Measurements from ENCODE around the gene GPN2. TPM values are rescaled to one million over a fixed set of nuclear protein-coding genes. Genes with fewer than 3 reads are reported as not detected.
A peak's percentile ranks its signal among the peaks of the same experiment; 100 is the strongest.

GPN2 gene
- total RNA-seq, 2 experiments from 2014 or later: 17.5 to 46.6 TPM

DNA sequence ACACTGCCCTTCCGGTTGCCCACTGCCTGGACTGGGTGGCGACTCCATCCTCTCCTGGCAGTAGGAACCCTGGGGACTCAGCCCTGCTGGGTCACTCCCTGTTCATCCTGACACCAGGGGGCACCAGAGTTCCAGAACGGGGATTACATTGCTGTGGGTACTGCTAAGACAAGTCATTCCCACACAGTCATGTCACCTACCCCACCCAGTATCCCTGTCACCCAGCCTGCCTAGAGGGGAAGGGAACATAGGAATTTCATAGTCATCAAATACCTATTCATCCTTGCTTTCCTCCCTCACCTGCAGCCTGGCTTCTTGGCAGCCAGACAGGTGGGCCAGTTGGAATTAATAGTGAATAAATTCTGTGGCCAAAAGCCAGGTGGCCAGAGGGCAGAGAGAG is 36.9 kb downstream of the GPN2 start:
- no peaks in the 10 kb centered on the region for H3K79me2 ChIP-seq (ENCODE audit: insufficient read depth, low read depth, low read length)
- DNase-seq (ENCODE audit: low spot score): peak; percentile 80
- intact Hi-C loops (cut with micrococcal nuclease; ENCODE audit: unreplicated experiment): loop anchor here (1.0 kb wide), 1 partner anchor 25 kb away; no protein-coding TSS in a partner anchor
- H3K4me2 ChIP-seq (ENCODE audit: low read length): no peak overlapping the region
- POLR2A ChIA-PET: no interaction called here
- no TSS peak for BruUV-seq (replicated peaks)
- CTCF ChIA-PET (ENCODE audit: unreplicated experiment): no interaction called here
- H3K4me3 ChIP-seq (ENCODE audit: low read depth, low read length, poor library complexity, severe bottlenecking): no peak overlapping the region
- peaks cover 49% of the 10 kb centered on the region; the same call in 1 of the 2 replicates for H3K36me3 ChIP-seq (ENCODE audit: insufficient read depth, low read length)
- H3K27ac ChIP-seq (ENCODE audit: low read depth, low read length, poor library complexity, severe bottlenecking): no peak overlapping the region
- no peaks in the 10 kb centered on the region for H3K9me3 ChIP-seq (ENCODE audit: low read length)
- no peaks in the 10 kb centered on the region for H3K4me1 ChIP-seq (ENCODE audit: insufficient read depth, low read length, poor library complexity, severe bottlenecking)
- H3K9me2 ChIP-seq (ENCODE audit: insufficient read depth, low read length): no peaks in the 10 kb centered on the region
- no peaks in the 10 kb centered on the region for H4K20me1 ChIP-seq (ENCODE audit: insufficient read depth, low read length)
- no peak overlapping the region for H2AFZ ChIP-seq (ENCODE audit: low read length)
- TF ChIP-seq, protein P1, sequence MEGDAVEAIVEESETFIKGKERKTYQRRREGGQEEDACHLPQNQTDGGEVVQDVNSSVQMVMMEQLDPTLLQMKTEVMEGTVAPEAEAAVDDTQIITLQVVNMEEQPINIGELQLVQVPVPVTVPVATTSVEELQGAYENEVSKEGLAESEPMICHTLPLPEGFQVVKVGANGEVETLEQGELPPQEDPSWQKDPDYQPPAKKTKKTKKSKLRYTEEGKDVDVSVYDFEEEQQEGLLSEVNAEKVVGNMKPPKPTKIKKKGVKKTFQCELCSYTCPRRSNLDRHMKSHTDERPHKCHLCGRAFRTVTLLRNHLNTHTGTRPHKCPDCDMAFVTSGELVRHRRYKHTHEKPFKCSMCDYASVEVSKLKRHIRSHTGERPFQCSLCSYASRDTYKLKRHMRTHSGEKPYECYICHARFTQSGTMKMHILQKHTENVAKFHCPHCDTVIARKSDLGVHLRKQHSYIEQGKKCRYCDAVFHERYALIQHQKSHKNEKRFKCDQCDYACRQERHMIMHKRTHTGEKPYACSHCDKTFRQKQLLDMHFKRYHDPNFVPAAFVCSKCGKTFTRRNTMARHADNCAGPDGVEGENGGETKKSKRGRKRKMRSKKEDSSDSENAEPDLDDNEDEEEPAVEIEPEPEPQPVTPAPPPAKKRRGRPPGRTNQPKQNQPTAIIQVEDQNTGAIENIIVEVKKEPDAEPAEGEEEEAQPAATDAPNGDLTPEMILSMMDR (conservative IDR thresholded peaks at IDR 0.05; ENCODE audit: low read length): peak; percentile 93
- no peak for TF ChIP-seq EZH2phosphoT487 (IDR thresholded peaks at IDR 0.05; ENCODE audit: borderline replicate concordance, low read depth, low read length)

DNA sequence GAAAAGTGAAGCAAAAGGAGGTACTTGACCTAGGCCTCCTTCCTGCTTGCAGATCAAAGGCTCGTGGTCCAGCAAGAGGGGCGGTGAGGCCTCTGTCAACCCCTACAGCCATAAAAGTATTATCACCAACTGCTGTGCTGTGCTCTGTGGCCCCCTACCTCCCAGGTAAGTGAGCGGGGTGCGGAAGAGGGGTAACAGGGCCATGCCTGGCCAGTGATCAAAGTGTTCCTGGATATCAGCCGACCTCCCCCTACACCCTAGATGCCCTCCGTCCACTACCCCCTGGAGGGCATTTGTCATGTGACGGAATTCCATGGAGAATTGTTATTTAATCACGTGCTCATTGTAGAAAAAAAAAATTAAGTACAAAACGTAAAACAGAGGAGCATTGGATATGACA is 37.4 kb downstream of the GPN2 start:
- Histone ChIP-seq H3K79me2 (ENCODE audit: insufficient read depth, low read depth, low read length) (no peaks in the 10 kb centered on the region), H3K9me2 (ENCODE audit: insufficient read depth, low read length) (no peaks in the 10 kb centered on the region), H3K9me3 (ENCODE audit: low read length) (no peaks in the 10 kb centered on the region), H2AFZ (ENCODE audit: low read length) (no peak overlapping the region), H3K4me1 (ENCODE audit: insufficient read depth, low read length, poor library complexity, severe bottlenecking) (no peaks in the 10 kb centered on the region), H3K4me3 (ENCODE audit: low read depth, low read length, poor library complexity, severe bottlenecking) (no peak overlapping the region), H4K20me1 (ENCODE audit: insufficient read depth, low read length) (no peaks in the 10 kb centered on the region), H3K36me3 (ENCODE audit: insufficient read depth, low read length) (peaks cover 51% of the 10 kb centered on the region; the same call in 1 of the 2 replicates), H3K27ac (ENCODE audit: low read depth, low read length, poor library complexity, severe bottlenecking) (no peak overlapping the region), H3K4me2 (ENCODE audit: low read length) (no peak overlapping the region)
- CTCF ChIA-PET (ENCODE audit: unreplicated experiment): no interaction called here
- intact Hi-C loops (cut with micrococcal nuclease; ENCODE audit: unreplicated experiment): loop anchor here (1.0 kb wide), 1 partner anchor 26 kb away; no protein-coding TSS in a partner anchor
- no peak for DNase-seq (ENCODE audit: low spot score)
- BruUV-seq (replicated peaks): no TSS peak
- POLR2A ChIA-PET: no interaction called here
- TF ChIP-seq, protein P1 (conservative IDR thresholded peaks at IDR 0.05; ENCODE audit: low read length): no peak
- TF ChIP-seq EZH2phosphoT487 (IDR thresholded peaks at IDR 0.05; ENCODE audit: borderline replicate concordance, low read depth, low read length): no peak

DNA sequence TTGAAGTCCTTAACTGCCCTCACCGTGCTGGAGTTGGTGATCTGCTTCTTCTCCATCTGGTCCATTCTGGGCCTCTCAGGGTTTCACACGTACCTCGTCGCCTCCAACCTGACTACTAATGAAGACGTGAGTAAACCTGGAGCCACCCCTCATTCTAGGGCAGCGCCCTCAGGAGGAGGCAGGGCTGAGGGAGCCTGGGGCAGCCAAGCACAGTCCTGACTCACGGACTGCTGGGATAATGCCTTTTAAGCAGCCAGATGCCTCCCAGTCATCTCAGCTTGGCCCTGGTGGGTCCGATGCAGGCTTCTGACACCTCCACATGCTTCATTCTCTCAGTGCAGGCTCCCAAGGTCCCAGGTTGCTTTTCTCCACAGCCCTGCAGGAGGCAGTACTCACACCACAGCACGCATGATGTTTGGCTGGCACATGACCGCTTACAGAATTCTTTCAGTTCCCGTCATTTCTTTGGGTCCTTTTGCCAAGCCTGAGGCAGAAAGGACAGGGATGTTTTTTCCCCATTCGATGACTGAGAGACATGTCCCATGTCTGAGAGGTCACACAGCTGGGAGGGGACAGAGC is 38.9 kb downstream of the GPN2 start:
- Histone ChIP-seq H4K20me1 (ENCODE audit: insufficient read depth, low read length) (no peaks in the 10 kb centered on the region), H3K27ac (ENCODE audit: low read depth, low read length, poor library complexity, severe bottlenecking) (no peak overlapping the region), H3K4me1 (ENCODE audit: insufficient read depth, low read length, poor library complexity, severe bottlenecking) (no peaks in the 10 kb centered on the region), H3K36me3 (ENCODE audit: insufficient read depth, low read length) (peaks cover 54% of the 10 kb centered on the region; the same call in 1 of the 2 replicates), H3K9me2 (ENCODE audit: insufficient read depth, low read length) (no peaks in the 10 kb centered on the region), H2AFZ (ENCODE audit: low read length) (no peak overlapping the region), H3K4me2 (ENCODE audit: low read length) (no peak overlapping the region), H3K4me3 (ENCODE audit: low read depth, low read length, poor library complexity, severe bottlenecking) (no peak overlapping the region), H3K9me3 (ENCODE audit: low read length) (no peaks in the 10 kb centered on the region), H3K79me2 (ENCODE audit: insufficient read depth, low read depth, low read length) (no peaks in the 10 kb centered on the region)
- CTCF ChIA-PET (ENCODE audit: unreplicated experiment): interaction anchor here (0.5 kb wide), 1 partner anchor 40 kb away, joined by 3 read pairs; no protein-coding TSS in a partner anchor
- TF ChIP-seq, protein P1 (conservative IDR thresholded peaks at IDR 0.05; ENCODE audit: low read length): peak; percentile 46
- TF ChIP-seq EZH2phosphoT487 (IDR thresholded peaks at IDR 0.05; ENCODE audit: borderline replicate concordance, low read depth, low read length): no peak
- DNase-seq (ENCODE audit: low spot score): no peak
- no TSS peak for BruUV-seq (replicated peaks)
- intact Hi-C loops (cut with micrococcal nuclease; ENCODE audit: unreplicated experiment): no loop called here
- POLR2A ChIA-PET: no interaction called here
